Measurements from ENCODE around the gene ZFY.
A peak's percentile ranks its signal among the peaks of the same experiment; 100 is the strongest.

ZFY gene

DNA sequence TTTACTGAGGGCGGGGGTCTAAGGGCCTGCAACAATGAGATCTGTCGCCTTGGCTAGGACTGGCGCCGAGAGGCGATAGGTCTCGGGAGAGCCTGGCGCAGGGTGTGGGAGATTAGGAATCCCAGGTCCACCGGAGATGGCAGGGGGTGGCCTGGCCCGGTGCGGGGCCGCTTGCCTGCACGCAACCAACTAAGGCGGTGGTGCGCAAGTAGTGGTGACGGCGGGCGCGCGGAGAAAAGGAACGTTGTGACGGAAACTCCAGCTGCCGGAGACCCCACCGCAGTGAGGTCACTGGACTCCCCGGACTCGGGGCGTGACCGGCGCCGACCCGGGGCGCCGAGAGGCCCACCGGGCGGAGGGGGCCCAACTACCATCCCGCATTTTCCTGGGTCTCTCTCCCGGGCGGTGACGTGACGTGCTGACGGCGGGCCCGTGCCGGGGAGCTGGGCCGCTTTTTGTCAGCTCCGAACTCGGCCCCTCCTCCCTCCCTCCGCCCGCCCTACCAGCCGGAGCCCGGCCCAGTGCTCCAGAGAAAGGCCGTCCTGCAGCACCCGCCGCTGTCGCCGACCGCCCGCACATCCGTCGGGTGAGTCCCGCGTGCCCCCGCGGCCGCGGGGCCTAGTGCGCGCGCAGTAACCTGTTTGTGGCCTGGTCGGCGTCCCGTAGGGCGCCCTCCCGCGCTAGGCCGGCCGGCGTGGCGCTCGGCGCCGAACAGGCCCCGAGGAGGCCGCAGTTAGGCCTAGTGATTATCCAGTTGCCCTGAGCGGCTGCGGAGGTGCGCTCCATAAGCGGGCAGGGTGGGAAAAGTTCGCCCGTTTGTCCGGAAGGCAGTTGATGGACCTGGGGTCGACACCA, at the start of gene ZFY:
Gene ZFY (plus strand): TSS at position 521 of the 855 bp plus-strand sequence. CDS start 18,556 bp downstream, outside the sequence.
- DNase-seq (ENCODE audit: low read depth), result peak; percentile 42

DNA sequence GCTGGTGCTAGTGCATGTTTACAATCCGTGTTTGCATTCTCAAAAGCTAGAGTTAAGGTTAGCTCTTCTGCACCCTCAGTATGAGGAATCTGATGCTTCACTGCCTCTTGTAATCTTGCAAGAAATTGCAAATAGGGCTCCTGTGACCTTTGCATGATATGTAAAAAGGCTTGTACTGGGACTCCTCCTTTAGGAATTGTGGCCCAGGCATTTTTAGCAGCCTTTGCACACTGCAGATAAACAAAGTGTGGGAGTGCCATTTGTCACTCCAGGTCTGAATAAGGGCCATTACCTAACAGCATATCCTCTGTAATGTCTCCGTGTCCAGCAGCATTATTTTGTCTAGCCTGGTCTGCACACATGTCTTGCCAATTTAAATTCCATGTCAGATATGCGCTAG, 49.3 kb upstream of the ZFY start:
- DNase-seq (ENCODE audit: low read depth), result no peak

DNA sequence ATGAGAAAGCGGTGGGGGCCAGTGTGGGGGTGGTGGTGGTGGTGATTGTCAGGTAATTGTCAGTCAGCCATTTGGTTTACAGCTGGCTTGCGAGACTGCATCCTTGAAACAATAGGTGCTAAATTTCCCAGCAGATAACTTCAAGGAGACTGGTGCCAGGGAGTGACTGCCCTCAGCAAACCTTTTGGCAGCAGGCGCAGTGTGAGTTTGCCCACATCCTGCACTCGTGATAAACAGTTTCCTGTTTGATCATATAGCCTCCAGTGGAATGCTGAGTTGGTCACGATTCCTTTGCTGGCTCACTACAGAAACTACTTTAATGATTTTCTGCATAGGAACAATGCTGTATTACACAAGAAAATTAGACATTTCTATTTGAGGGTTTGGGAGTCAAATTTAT, 47.8 kb upstream of the ZFY start:
- DNase-seq (ENCODE audit: low read depth), result no peak

DNA sequence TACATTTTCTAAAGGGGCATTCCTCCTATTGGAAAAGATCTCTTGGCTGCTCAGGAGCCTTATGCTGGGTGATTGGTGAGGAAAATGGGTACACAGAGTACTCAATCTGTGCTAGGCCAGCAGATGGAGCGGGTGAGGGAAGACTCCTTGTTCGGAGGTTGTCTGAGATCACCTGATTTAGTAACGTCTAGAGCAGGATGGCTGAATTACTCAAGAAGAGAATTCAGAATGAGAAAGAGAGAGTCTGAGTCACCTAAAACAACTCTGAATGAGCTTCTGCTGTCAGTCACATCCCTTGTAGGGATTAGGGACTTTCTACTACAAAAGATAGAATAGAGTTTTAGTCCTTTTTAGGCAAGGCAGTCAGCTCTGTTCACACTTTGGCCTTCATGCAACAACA, 47.2 kb upstream of the ZFY start:
- no peak for DNase-seq (ENCODE audit: low read depth)

DNA sequence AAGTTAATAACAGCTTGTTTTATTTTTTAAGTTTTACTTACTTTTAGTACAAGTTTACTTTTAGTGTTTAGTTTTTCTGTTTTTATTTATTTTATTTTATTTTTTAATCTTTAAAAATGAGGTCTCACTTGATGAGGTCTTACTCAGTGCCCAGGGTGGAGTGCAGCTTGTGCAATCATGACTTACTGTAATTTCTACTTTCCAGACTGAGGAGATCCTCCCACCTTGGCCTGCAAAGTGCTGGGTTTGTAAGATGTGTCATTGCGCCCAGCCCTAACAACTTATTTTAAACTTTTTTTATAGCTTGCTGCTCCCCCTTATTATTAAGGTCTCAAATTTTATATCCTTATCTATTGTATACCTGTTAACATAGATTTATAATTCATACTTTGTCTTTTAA, 41.7 kb upstream of the ZFY start:
- DNase-seq (ENCODE audit: low read depth), result no peak

DNA sequence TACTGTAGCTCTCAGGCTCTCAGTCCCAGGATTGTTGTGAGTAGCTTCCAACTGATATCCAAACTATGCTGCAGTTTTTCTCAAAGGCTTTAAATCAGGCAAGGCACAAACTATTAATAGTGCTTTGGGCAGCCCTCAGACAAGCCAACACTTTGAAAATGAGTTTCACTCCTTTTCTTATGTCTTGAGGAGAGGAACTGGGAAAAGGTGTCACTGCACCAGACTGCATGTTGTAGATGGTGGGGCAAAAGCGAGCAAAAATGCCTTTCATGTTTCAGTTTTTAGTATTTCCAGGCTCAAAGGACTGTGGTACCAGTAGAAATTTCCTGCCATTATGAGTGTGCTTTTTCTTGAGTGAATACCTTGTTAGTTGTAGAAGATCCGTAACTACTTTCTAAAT, 39.1 kb upstream of the ZFY start:
- no peak for DNase-seq (ENCODE audit: low read depth)

DNA sequence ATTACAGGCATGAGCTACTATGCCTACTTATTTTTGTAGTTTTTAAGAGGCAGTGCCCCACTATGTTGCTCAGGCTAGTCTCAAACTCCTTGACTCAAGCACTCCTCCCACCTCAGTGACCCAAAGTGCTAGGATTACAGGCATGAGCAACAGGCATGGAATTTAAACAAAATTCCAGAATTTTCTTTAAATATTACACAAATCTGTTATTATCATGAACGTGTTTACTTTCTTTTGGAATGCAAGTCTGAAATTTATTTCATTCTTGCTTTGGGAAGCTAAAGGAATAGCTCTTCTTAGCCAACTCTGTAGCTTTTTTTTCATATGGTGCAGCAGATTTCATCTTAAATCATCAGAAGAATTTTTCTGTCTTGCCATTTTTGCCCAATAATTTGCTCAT, 27.8 kb upstream of the ZFY start:
- no peak for DNase-seq (ENCODE audit: low read depth)

DNA sequence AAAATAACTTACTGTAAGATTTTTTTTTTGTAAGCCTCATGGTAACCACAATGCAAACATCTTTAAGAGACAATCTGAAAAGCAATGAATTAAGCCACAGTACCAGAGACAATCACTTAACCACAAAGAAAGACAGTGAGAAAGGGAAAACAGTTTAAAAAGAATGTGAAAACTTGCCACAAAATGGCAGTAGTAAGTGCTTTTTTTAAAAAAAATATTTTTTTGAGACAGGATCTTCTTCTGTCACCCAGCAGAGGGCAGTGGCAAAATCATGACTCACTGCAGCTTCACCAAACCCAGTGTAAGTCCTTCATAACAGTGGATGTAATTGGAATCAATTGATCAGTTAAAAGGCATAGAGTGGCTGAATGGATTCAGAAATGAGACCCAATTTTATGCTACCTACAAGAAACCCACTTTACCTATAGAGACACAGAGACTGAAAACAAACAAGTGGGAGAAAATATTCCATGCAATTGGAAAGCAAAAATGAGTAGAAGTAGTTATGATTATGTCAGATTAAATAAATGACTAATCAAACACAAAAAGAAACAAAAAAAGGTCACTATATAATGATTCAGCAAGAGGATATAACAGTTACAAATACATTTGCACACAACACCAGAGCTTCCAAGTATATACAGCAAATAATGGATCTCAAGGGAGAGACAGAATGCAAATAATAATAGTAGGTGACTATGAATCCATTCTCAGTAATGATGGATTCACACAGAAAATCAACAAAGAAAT, 21.9 kb upstream of the ZFY start:
- DNase-seq (ENCODE audit: low read depth), result no peak

DNA sequence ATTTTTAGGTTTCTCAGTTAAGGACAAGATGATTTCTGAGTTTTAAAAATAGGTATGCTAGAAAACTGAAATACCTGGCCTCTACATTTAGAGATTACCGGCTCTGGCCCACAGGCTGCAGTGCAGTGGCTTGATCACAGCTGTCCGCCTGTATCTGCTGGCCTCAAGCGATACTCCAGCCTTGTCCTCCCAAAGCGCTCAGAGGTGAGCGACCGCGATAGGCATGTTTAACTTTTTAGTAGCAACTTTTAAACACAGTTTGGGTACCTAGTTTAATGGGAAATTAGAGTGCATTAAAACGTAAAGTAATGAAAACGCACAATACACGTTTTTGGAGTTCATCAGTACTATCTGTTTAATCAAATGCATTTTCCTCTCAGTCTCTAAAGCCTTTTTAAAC, 1.1 kb upstream of the ZFY start:
- no peak for DNase-seq (ENCODE audit: low read depth)

DNA sequence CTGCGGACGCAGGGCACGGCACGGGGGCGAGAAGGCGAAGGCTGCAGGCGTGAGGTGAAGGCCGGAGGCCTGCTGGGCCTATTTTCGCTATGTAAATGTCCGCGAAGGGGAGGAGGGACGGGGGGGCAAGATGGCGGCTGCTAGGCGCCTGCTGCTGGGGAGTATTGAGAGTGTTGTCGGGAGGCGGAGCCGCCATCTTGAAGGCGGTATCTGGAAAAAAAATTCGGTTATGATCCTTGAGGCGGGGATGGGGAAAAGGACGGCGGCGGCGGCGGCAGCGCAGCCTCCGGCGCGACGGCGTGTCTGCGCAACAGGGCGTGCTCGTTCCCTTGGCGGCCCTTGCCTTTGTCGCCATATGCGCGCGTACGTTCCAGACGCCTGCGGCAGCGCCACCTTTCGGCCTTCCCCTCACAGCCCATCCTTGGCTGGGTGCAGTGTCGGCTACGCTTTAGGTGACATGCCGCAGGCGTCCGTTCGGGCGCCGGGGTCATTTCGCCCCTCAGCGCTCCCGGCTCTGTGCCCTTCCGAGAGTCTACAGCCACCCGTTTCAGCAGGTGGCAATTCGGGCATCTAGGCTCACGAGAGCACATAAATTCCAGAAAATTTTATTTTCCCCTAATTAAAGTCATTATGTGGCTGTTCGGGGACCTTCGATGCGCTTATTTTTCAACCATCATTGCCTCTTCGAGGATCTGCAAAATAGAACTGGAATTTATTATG, 695 bp downstream of the ZFY start:
- peak; percentile 75 for DNase-seq (ENCODE audit: low read depth)

DNA sequence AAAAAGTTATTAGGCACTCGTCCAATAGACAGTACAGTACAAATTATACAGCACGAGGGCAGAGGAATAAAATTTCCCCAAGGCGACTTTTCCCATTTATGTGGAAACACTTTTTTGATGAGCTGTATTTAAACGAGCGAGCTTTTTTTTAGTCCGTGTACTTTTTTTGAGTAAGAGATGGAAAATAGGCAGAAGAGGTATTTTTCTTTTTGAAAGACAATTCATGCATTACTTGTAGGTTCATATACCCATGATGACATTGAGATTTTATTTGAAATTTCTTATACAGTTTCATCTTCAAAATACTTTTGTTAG, 1.2 kb downstream of the ZFY start:
- DNase-seq (ENCODE audit: low read depth), result no peak

DNA sequence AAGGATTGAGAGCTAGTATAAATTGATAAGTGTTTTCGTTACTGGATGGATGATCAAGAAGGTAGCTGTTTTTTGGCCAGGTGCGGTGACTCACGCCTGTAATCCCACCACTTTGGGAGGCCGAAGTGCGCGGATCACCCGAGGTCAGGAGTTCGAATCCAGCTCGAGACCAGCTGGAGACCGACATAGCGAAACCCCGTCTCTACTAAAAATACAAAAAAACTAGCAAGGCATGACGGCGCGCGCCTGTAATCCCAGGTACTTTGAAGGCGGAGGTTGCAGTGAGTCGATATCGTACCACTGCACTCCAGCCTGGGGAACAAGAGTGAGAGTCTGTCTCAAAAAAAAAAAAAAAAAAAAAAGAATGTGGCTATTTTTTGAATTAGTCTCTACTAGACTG, 2.0 kb downstream of the ZFY start:
- no peak for DNase-seq (ENCODE audit: low read depth)

DNA sequence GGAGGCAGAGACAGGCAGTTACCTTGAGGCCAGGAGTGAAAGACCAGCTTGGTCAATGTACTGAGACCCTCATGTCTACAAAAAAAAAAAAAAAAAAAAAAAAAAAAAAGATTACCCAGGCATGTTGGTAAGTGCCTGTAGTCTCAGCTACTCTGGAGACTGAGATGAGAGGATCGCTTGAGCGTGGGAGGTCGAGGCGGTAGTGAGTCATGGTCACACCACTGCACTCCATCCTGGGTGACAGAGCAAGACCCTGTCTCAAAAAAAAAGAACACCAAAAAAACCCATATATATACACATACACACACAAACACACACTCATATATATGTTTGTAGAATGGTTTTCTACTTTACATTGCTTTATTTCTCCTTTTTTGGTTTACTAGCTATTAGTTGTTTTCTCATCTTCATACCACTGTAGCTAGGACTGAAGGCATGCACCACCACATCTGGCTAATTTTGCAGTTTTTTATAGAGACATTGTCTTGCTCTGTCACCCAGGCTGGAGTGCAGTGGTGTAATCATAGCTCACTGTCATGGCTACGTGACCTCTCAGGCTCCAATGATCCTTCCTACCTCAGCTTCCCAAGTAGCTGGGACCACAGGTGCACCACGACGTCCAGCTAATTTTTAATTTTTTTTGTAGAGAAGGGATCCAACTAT, 14.5 kb downstream of the ZFY start:
- no peak for DNase-seq (ENCODE audit: low read depth)

DNA sequence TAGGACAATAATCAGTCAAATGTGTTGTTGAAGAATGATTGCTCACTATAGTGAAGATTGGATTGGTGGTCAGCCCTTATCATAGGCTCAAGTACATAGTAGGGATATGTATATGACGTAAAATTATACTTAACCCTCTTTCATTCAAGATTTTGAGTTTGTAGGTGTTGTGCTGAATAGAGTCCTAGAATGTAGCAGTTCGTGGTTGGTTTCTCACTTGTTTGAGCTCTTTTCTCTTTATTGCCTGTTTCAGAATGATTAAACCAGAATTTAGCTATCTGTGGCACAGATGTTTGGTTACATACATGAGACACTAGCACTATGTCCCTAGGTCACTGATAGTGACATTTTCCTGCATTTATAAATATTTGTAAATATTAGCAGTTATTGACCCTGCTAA, 15.5 kb downstream of the ZFY start:
- no peak for DNase-seq (ENCODE audit: low read depth)

DNA sequence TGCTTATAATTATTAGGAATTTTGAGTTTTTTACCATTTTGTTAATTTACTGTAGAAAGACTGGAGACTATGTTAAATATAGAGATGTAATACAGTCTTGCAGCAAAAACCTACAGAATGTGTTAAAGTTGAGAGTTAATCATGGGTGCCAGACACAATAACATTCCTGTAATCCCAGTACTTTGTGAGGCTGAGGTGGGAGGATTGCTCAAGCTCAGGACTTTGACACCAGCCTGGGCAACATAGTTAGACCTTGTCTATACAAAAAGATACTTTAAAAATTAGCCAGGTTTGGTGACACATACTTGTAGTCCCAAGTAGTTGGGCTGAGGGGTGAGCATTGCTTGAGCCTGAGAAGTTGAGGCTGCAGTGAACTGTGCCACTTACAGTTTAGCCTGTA, 17.7 kb downstream of the ZFY start:
- DNase-seq (ENCODE audit: low read depth), result no peak

DNA sequence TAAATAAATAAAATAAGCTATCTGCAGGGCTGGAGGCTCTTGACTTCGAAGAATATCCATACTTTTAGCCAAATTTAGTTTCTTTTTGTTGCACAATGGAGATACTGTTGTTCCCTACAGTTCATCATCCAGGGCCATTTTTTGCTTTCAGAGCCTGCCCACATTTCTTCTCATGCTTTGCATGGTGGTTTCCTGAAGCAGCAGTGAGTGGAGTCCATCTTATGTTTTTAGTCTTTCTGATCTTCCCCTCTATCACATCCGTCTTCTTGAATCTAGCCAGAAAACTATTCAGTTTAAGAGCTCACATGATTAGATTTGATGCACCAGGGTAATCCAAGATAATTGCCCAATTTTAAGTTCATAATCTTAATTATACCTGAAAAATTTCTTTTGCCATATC, 19.6 kb downstream of the ZFY start:
- DNase-seq (ENCODE audit: low read depth), result no peak

DNA sequence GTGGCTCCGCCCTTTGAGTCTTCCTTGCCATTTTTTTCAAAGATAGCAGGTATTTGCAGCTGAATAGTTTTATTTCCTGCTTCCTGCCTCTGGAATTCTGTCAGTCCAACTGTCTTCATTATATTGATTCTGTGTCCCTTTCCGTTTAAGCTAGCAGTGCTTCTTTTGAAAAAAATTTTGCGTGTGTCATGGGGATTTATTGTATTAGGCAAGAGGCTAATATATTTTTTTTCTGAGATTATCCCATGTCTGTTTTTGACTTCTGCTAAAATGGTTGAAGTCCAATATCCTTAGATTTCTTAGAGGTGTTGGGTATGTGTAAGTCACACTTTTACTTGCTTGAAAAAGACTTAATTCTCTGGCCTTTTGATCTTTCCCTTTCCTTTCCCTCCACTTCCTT, 20.4 kb downstream of the ZFY start:
- no peak for DNase-seq (ENCODE audit: low read depth)

DNA sequence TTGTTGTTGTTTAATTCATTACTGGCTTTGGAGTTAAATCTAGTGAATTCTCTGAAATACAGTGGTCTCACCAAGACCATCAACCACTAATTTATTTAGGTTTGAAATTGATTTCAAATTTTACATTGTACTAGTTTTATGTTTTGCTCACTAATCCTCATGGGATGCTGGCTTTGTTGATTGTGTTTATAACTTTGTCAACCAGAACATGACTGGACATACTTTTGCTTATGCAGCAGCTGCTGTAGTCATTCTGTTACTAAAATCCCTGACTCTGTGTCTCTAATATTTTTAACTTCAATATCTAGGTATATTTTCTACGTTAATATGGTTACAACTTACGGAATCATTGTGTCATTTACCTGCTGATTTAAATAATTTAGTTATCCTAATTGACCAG, 26.9 kb downstream of the ZFY start:
- no peak for DNase-seq (ENCODE audit: low read depth)

DNA sequence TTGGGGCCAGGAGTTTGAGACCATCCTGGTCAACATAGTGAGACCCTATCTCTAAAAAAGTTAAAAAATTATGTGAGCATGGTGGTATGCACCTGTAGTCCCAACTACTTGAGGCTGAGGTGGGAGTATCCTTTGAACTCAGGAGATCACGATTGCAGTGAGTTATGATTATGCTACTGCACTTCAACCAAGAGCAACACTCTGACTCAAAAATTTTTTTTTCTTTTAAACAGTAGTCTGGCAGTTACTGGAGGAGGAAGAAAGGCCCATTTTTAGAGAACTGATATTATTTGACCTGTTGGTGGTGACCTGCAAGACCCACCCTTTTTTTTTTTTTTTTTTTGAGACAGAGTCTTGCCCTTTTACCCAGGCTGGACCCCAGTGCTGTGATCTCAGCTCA, 29.6 kb downstream of the ZFY start:
- DNase-seq (ENCODE audit: low read depth), result no peak

DNA sequence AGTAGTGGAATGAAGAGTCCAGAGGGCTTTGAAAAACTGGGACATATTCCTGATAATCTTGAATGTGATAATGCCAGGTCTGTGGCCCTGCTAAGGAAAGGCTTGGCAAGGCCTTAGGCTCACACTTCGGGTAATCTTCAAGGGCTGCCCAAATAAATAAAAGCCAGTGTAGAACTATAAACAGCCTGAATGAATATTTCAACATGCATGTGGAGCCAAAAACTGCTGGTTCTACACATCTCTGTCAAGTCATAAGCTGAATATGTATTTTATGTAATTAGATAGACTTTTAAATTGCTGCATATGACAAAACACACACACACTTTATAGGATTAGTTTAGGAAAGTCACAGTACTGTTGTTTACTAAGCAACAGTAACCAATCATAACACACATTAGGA, 30.4 kb downstream of the ZFY start:
- DNase-seq (ENCODE audit: low read depth), result no peak

DNA sequence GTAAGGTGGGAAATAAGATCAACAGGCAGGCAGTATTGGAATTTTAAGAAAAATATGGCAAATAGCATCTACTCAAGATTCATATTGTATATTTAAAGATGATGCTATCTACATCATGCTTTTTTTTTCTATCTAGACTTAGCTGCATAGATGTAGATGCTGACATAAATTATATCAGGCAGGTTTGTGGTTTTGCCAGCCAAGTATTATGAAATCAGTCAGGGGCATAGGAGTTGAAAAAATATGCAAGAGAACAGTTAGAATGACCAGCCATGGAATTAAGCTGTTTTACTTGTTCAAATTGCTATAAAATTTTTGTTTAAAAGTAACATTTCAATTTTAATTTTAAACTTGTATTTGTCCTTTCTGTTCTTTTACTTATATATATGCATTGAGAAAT, 34.4 kb downstream of the ZFY start:
- no peak for DNase-seq (ENCODE audit: low read depth)

DNA sequence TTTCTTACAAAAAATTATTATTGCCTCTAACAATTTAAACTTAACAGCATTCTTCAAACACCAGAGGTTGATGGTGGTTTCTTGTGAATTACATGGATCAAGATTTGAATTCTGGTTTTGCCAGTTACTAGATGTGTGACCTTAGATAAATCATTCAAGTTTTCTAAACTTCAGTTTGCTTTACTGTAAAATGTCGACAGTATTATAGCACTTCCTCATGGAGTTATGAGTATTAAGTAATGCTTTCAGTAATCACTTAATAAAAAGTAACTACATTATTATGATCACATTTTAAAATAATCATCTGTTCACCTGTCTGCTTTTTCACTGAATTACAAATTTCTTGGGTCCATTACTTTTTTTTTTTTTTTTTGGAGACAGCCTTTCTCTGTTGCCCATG, 37.5 kb downstream of the ZFY start:
- DNase-seq (ENCODE audit: low read depth), result no peak
